Umbilical cord (tissue), 2 donors: Measurements from ENCODE around the gene TSC22D2. TPM values are rescaled to one million over a fixed set of nuclear protein-coding genes. Genes with fewer than 3 reads are reported as not detected.

Experiments used
- DNase-seq: peaks from one replicate; pipeline ENCODE4 v3.0.0-alpha.2; 2015; ENCODE audit warnings: low spot score
- total RNA-seq: library from RNA; depleted of rRNA; stranded (reverse); fragments of >200 nt; gene quantifications from one replicate; pipeline ENCODE4 v1.2.3, GENCODE V29; 2014; ENCODE audit warnings: low replicate concordance; ENCODE audit not compliant: insufficient read depth

Gene TSC22D2
- total RNA-seq, result 20.0 TPM

DNA sequence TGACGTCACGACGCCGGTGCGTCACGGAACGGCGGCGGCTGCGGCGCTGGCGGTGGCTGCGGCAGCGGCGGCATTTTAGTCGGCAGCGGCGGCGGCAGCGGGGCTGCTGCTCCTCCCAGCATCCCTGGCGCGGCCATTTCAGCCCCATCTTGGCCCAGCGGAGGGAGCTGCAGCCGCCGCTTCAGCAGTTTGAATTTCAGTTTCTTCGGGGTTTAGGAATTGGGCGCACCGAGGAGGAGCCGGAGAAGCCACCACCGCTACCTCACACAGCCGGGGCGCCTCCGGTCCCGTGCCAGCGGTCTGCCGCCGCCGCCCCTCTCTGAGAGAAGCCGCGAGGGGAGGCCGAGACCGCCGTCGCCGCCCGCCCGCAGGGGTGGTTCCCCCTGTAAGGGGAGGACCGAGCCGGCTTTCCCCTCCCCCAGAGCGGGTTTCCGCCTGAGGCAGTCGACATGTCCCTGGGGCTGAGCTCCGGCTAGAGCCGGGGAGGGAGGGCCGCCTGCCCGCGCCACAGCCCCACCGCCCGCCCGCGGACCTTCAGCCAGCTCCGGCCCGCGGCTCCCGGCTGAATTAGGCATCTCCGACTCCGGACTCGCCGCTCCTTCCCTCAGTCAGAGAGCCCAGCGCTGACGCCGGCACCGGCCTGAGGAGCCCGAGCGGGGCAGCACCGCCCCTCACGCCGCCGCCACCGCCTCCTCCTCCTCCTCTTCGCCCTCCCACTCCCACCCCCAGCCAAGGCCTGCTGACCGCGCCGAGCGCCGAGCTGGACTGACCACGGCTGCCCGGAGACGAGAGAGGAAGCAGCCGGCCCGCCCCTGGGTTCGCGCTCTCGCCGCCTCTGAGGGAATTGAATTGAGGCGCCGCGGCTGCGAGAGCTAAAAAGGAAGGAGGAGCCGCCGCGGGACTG is at the start of gene TSC22D2:
TSS of gene TSC22D2 (plus strand) at position 78 of the 904 bp plus-strand sequence. CDS start 1,053 bp downstream, outside the sequence.
- peak; percentile 96 for DNase-seq

DNA sequence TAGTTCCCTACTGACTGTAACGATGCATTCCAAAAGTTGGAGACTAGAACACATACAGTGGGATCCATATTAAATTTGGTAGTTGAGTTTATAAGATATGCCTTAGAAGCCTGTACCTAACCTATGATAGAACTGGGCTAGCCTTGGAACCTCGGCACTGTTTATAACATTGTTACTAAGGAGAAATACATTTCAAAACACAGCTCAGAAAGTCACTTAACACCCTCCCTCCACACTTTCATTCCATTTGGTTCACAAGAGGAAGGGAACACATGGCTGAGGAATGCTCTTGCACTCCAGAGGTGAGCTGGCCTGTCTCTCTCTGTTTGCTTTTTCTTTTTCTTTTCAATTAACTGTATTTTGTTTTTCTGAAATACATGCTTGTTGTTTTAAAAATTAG is 48.7 kb upstream of the TSC22D2 start:
- no peak for DNase-seq

DNA sequence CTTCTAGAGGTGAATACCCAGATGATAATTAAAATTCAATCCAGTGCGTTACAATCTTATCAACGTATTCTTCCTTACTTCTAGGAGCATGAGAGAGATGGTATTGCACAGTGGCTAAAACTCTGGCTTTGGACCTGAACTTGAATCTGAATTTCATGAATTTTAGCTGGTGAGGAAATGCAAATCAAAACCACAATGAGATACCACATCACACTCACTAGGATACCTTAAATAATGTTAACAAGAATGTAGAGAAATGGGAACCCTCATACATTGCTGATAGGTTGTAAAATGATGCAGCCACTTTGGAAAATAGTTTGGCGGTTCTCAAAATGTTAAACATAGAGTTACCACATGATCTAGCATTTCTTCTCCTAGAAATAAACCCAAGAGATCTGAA is 47.1 kb upstream of the TSC22D2 start:
- no peak for DNase-seq

DNA sequence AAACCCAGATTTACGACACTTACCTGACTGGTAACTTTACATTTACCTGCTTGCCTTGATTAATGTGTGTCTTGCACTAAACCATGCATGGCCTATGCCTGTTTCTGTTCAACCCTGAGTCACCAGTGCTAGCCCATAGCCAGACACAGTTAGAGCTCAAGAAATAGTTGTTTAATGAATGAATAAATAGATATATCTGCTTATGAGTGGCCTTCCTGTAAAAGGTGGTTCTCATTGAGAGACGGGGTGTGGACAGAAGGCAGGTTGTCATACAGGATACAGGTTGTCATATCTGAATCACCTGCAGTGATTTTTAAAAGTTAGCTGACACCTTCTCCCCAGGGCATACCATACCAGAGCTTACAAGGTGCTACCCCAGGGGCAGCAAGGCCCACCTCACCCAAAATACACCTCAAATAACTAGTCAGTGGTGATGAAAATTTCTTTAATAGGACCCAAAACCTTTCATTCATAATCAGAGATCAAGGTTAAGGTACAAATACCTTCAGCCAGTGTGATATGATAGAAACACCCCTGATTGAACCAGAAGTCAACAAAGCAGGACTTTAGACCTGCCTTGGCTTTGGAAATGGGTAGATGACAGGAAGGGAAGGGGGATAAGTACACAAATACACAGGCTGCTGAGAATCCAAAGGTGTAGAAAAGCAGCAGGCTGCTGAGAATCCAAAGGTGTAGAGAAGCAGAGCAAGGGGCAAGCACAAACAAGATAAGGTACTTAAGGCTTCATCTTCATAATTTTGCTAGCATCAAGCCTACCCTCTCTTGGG is 45.4 kb upstream of the TSC22D2 start:
- peak; percentile 19 for DNase-seq

DNA sequence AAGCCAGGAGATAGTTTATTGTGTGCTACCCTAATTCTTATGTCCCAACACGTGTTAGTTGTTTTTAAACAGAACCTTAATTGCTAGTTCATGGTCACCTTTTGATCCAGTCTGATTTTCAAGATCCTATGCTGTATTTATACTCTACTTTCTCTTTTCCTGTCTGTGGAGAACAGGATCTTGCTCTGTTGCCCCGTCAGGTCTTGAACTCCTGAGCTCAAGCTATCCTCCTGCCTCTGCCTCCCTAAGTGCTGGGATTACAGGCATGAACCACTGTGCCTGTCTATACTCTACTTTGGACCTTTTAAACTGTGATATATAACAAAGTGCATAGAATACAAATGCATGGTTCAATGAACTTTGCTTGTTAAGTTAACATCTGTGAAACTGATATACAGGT is 44.7 kb upstream of the TSC22D2 start:
- no peak for DNase-seq

DNA sequence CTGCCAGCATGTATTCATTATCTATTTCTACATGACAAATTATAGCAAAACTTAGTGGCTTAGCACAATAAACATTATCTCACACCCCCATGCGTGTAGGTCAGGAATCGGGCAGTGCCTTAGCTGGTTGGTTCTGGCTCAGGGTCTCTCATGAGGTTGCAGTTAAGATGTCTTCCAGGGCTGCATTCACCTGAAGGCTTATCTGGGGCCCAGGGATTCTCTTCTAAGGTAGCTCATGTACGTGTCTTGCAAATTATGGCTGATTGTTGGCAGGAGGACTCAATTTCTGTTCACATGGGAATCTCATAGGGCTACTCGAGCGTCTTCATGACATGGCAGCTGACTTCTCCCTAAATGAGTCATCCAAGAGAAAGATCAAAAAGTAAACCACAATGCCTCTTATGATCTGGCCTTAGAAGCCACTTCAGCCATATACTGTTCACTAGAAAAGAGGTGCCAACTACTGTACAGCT is 42.9 kb upstream of the TSC22D2 start:
- no peak for DNase-seq

DNA sequence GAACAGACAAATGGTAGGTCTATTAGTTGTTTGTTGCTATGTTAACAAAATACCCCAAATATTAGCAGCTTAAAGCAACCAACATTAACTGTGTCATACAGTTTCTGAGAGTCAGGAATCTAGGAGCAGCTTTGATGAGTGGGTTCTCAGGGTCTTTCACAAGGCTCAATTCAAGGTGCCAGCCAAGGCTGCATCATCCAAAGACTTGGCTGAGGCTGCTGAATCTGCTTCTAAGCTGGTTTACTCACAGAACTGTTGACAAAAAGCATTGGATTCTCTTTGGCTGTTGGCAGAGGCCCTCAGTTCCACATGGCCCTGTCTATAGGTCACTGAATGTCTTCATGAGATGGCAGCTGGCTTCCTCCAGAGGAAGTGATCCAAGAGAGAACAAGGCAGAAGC is 40.3 kb upstream of the TSC22D2 start:
- no peak for DNase-seq

DNA sequence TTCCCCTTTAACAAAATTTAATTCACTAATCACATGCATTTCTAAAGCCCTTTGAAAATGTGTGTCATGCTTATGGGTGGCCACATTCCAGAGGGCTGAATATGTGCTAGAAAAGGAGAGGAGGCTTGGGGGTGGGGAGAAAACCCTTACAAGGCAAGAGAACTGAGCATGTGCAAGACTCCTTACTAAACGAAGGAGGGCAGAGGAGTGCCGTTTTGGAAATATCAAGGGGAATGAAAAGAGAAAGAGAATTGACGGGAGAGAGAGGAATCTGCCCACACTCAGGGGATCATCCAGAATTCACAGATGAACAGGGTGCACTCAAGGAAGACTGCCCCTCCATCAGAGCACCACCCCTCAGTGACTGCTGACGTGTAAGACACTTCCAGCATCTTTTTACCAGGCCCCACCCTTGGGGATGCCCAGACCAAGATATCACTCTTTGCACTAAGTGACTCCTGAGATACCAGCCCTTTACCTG is 37.9 kb upstream of the TSC22D2 start:
- peak; percentile 92 for DNase-seq

DNA sequence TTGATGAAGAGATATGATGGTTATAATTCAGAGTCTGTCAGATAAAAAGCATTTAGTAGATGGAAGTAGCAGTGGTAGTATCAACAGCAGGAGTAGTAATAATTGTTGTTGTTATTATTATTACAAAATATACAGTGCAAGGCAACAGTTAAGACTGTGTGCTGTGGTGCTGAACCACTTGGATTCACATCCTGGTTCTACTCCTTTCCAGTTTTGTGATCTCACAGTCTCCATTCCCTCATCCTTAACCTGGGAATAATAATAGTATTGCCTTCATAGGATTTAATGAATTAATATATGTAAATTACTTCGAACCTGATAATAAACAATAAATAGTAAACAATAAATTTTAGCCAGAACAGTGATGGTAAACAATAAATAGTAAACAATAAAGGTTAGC is 37.1 kb upstream of the TSC22D2 start:
- DNase-seq, result no peak

DNA sequence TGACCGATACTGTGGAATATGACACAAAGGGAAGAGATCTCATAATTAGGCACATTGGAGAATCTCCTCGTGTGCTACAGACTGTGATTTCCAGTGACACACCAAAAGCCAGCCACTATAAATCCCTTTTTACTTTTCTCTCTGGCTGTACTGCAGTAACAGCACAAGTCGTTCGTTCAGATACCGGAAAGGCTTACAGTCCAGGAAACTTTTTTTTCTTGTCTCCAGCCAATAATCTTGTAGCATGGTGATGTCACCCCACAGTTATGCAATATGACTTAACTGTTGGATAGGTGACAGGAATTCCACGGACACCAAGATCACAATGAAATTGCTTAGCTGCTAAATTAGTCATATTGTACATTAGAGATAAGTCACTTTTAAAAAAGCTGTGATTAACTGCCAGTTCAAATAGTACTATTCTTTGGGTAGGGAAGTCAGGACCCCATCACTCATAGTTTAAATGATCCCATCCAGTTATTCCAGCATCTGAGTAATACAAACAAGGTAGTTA is 36.3 kb upstream of the TSC22D2 start:
- DNase-seq, result peak; percentile 96

DNA sequence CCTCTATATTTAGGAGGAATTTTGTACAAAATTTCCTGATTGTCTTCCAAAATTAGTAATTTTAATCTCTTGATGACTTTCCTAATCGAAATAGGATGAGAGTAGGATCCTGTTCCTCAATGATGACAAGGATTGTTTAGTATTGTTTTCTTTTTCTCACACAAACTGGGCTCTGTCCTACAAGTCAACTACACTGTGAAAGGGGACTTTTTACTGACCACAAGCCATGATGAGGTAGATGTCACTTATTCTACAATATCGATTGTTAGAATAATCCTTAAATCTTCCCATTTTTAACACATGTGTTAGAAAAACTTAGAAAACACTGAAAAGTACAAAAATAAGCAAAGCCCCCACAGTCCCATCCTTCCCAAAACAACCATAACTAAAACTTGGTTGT is 35.8 kb upstream of the TSC22D2 start:
- no peak for DNase-seq

DNA sequence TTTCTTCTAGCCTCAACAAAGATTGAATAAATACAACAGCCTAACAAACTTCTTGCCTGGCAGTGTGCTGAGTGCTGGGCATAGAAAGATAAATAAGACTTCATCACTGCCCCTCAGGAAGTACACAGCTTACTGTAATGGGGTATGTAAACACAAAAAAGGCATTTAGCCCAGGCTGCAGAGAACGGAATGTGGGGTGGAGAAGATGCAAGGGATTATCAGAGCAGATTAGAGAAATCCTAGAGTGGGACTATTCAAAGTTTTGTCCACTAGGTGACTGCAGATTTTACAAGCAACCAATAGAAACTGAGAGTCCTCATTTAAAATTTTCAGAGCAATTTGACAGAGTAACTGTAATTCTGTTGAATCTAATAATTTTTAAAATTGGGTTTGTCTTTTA is 35.4 kb upstream of the TSC22D2 start:
- no peak for DNase-seq

DNA sequence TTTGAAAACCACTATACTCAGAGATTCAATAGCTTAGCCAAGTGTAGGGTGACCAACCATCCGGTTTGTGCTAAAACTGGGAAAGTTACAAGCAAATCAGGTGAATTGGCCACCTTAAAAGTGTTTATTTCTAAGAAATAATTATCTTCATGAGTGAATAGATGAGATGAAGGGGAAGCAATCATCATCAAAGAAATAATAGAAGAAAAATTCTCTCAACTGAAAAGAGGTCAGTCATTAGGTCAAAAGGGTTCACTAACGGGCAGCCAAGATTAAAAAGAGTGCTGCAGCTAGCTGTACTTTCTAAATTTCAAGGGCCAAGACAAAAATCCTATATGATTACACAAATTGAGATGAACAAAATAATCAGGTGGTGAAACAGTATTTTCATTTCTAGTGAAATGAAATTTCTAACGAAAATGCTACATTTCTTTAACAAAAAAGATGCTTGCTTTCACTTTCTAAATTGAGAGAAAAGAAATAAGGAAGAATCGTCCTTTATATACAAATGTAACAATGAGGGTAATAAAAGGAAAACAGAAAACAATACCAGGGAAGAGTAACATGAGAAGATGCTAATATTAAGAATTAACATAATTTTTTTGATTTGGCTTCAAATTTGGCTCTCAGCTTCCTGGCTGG is 34.7 kb upstream of the TSC22D2 start:
- DNase-seq, result no peak

DNA sequence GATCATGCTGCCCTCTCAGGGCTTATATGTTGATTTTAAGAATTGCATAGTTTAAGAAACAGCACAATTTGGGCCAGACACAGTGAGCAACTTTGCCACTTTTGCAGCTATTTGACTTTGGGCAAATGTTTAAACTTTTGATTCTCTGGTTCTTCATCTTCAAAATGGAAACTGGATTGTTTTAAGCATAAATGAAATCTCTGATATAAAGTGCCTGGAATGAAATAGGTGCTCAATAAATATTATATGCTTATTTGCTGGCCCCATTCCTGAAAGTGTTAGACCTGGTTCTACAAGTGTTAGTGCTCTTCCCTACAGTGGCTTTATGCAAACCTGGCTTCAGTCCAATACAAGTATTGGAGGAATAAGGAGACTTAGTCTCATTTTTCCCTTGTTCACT is 33.1 kb upstream of the TSC22D2 start:
- DNase-seq, result no peak

DNA sequence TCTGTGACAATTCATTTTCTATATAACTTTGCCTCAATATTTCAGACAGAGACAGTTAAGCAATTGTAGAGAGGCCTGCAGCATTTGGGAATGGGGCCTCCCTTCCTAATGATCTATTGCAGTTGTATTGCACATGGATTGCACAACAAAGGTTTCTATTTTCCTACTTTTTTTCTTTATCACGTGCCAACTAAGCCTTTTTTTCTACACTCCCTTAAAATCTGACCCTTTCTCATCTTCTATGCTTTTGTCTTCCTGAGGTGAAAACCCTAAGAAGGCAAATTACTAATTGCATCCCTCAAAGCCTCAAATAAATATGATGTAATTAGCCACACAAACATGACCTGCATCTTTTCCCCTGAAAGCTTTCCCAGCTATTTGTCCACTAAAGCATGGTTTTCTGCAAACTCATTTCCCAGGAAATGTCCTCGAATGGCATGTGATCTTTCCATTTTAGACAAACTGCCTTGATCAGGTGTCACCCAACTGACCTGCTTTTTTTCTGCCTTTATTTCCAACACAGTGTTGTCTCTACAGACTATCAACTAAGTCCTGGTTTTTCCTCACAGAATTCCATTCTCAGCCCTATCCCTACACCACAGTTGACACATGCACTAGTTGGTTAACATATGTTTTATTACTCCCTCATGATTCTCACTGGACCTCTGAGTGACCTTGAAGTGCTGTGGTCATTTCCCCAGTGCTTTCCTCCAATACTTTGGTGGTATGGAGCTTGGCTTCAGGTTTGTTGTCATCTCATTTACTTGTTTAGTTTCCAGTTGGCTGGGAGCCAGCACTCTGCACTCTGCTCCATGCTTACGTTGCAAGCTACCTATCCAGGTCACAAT is 31.9 kb upstream of the TSC22D2 start:
- peak; percentile 59 for DNase-seq

DNA sequence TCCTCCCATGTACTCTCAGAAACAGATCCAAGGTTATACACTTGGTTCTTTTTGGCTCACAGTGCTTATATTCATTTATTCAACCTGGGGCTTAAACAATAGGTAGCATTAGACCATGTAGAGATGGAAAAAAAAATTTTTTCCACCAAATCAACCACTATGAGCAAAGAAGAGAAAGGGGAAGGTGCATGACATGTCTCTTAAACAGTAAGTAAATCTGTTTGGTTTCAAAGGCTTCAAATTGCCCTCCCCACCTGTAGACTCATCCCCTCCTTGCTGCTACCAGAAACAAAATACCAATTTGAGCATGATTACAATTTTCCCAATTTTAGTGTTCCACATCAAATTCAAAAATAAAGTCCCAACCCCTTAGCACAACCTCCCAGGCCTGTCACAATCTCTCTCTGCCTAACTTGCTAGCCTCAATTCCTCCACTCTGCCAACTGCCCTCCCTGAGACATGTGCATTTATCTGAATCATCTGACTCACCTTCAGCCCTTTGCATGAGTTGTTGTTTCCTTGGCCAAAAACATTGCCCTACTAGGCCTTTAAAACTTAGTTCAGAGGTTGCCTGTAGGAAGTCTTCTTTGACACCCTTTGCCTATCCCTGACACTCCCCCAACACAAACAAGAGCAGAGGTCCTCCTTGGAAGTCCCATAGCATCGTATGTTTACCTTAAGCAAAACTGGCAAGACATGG is 30.3 kb upstream of the TSC22D2 start:
- no peak for DNase-seq

DNA sequence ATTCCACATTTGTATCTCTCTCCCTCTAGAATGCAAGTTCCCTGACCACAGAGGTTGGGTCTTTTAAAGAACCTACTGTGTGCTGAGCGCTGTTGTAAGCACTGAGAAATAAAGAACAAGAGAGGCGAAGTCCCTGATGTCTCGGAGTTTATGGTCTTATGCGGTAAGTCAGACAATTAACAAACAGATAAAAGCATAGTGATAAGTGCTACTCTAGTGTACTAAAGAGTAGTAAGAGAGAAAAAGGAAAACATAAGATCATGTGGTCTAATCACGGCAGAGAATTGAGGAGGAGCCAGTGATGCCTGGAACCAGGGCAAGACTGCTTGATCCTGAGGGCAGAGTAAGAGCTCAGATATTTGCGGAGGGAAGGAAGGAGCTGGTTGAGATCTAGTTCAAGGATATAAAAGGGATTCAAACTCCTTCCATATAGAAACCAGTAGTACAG is 29.8 kb upstream of the TSC22D2 start:
- no peak for DNase-seq

DNA sequence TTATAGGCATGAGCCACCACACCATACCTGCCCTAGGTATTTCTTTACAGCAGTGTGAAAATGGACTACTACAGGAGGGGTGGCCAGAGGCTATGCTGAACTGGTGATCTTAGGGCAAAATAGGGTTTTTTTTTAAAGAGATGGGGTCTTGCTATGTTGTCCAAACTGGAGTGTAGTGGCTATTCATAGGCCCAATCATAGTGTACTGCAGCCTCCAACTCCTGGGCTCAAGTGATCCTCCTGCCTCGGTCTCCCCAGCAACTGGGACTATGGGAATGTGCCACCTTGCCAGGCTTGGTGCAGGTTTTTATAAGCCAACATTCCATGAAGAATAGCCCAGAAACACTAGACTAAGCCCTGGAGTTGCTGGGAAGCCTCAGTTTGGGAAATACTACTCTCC is 28.6 kb upstream of the TSC22D2 start:
- DNase-seq, result no peak

DNA sequence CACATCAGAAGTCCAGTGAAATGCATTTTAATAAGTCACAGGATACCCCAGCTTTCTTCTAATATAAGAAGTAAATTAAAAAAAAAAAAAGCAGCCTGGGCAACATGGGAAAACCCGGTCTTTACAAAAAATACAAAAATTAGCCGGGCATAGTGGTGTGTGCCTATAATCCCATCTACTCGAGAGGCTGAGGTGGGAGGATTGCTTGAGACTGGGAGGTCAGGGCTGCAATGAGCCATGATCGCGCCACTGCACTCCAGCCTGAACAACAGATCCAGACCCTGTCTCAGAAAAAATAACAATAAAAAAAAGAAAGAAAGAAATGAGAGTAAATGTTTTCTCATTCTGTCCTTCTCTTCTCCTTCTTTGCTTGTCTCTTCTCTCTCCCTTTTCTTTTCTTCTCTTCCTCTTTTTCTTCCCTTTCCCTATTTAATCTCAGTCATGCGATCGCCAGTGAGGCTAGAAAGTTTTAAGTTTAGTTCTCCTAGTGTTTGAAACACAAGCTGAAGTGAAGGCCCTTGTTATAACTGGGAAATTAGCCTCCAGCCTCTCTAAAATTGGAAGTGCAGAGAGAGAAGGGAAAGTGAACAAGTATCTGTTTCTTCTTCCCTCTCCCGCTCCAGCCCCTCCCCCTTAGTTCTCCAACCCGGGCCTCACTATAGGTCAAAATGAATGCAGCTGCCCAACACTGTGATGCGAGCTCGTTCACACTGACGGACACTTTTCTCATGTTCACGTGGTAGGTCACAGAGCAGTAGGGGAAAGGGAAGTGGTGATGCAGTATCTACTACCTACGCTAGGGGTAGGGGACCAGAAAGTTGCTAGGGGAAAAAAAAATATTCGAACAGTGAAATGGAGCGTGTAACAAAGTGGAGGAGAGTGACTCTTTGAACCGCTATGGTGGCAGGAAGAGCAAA is 23.5 kb upstream of the TSC22D2 start:
- peak; percentile 71 for DNase-seq
